Smooth muscle cell (in vitro differentiated cells): ENCODE data around the gene ABR. TPM values are rescaled to one million over a fixed set of nuclear protein-coding genes. Genes with fewer than 3 reads are reported as not detected.

ENCODE experiments used
- DNase-seq: peaks from one replicate; lab custom pipeline; 2025; ENCODE audit not compliant: unreplicated experiment; lab: John Stamatoyannopoulos, UW
- H2AFZ ChIP-seq: fragments of 200-600 bp; sonication (generic); 2 replicates; pipeline ENCODE4 v1.6.0; 2016; ENCODE audit warnings: antibody characterized with exemption, low read depth, mild to moderate bottlenecking
- H3F3A ChIP-seq: fragments of 200-600 bp; sonication (generic); 2 replicates; pipeline ENCODE4 v1.6.0; 2017; ENCODE audit warnings: antibody characterized with exemption, low read depth
- H3K27ac ChIP-seq: fragments of 200-600 bp; sonication (generic); 2 replicates; pipeline ENCODE4 v1.5.1; 2016; ENCODE audit warnings: low read depth, mild to moderate bottlenecking
- H3K27me3 ChIP-seq: fragments of 200-600 bp; sonication (generic); 2 replicates; pipeline ENCODE4 v1.6.1; 2016; ENCODE audit warnings: low read depth, mild to moderate bottlenecking
- H3K36me3 ChIP-seq: fragments of 200-600 bp; sonication (generic); 2 replicates; pipeline ENCODE4 v1.5.1; 2016; ENCODE audit warnings: low read depth
- H3K4me1 ChIP-seq: fragments of 200-600 bp; sonication (generic); 2 replicates; pipeline ENCODE4 v1.5.1; 2016; ENCODE audit warnings: low read depth
- H3K4me2 ChIP-seq: fragments of 200-600 bp; sonication (generic); 2 replicates; pipeline ENCODE4 v1.6.0; 2016; ENCODE audit warnings: mild to moderate bottlenecking
- H3K4me3 ChIP-seq: fragments of 200-600 bp; sonication (generic); 2 replicates; pipeline ENCODE4 v1.5.1; 2016; ENCODE audit warnings: mild to moderate bottlenecking
- H3K79me2 ChIP-seq: fragments of 200-600 bp; sonication (generic); 2 replicates; pipeline ENCODE4 v1.6.0; 2016; ENCODE audit warnings: low read depth, mild to moderate bottlenecking
- H3K9ac ChIP-seq: fragments of 200-600 bp; sonication (generic); 2 replicates; pipeline ENCODE4 v1.6.0; 2016; ENCODE audit warnings: low read depth
- H3K9me3 ChIP-seq: fragments of 200-600 bp; sonication (generic); replicated peaks from 2 replicates; pipeline ENCODE4 v1.5.1; 2016; ENCODE audit warnings: low read depth
- H4K20me1 ChIP-seq: fragments of 200-600 bp; sonication (generic); 2 replicates; pipeline ENCODE4 v1.6.0; 2016; ENCODE audit warnings: low read depth
- WGBS: methylation state at CpG from one replicate; pipeline ENCODE4 v1.1.7; 2016; ENCODE audit warnings: low lambda C conversion rate; 5-methylcytosine and 5-hydroxymethylcytosine counted together
- polyA plus RNA-seq: library from polyadenylated mRNA; unstranded; fragments of >200 nt; fragmentation: Nextera tagmentation; extraction: Ambion mirVana; gene quantifications from 2 replicates; pipeline ENCODE4 v1.2.1, GENCODE V29; 2016
- total RNA-seq: library from RNA; depleted of rRNA; stranded (reverse); fragments of >200 nt; gene quantifications from 2 replicates; pipeline ENCODE4 v1.2.3, GENCODE V29; 2014
- TF ChIP-seq, protein P1 (sequence below): fragments of 200-600 bp; sonication (generic); IDR thresholded peaks from 2 replicates; pipeline ENCODE4 v1.5.1; 2017; ENCODE audit warnings: borderline replicate concordance, mild to moderate bottlenecking, antibody characterized with exemption; ENCODE audit not compliant: insufficient read depth, poor library complexity, severe bottlenecking

The ABR gene
- total and polyA plus RNA-seq, 2 experiments from 2014 or later, result 16.1 to 29.1 TPM

DNA sequence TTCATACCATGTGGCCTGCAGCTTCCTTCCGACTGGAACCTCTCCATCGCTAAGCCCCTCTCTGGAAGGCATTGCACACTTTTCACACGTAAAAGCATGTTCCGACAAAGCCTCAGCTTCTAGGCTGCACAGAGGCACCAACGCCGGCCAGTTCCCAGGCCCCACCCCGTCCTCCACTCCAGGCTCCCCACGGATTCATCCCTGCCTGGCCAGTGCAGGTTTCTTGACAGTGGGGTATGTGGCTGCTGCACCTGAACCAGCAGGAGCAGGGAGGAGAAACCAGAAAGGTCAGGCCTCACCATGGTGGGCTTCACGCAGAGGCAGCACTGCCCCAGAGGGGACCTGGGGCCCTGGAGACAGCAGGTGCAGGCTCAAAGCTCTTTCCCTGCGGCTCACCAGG is 168.6 kb downstream of the ABR start:
- TF ChIP-seq, protein P1, sequence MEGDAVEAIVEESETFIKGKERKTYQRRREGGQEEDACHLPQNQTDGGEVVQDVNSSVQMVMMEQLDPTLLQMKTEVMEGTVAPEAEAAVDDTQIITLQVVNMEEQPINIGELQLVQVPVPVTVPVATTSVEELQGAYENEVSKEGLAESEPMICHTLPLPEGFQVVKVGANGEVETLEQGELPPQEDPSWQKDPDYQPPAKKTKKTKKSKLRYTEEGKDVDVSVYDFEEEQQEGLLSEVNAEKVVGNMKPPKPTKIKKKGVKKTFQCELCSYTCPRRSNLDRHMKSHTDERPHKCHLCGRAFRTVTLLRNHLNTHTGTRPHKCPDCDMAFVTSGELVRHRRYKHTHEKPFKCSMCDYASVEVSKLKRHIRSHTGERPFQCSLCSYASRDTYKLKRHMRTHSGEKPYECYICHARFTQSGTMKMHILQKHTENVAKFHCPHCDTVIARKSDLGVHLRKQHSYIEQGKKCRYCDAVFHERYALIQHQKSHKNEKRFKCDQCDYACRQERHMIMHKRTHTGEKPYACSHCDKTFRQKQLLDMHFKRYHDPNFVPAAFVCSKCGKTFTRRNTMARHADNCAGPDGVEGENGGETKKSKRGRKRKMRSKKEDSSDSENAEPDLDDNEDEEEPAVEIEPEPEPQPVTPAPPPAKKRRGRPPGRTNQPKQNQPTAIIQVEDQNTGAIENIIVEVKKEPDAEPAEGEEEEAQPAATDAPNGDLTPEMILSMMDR, result no peak
- no peak overlapping the region for H2AFZ ChIP-seq
- H3K36me3 ChIP-seq, result no peaks in the 10 kb centered on the region
- no peaks in the 10 kb centered on the region for H3K4me1 ChIP-seq
- H3K27ac ChIP-seq, result no peak overlapping the region
- H3K4me2 ChIP-seq, result no peak overlapping the region
- 85% methylated on average over 10 of the region's 10 CpGs for WGBS
- no peaks in the 10 kb centered on the region for H3K27me3 ChIP-seq
- no peaks in the 10 kb centered on the region for H3K9me3 ChIP-seq
- peaks cover 6% of the 10 kb centered on the region for H4K20me1 ChIP-seq
- H3K79me2 ChIP-seq, result no peaks in the 10 kb centered on the region
- no peak for DNase-seq
- H3F3A ChIP-seq, result no peaks in the 10 kb centered on the region
- H3K4me3 ChIP-seq, result no peak overlapping the region
- H3K9ac ChIP-seq, result no peak overlapping the region

DNA sequence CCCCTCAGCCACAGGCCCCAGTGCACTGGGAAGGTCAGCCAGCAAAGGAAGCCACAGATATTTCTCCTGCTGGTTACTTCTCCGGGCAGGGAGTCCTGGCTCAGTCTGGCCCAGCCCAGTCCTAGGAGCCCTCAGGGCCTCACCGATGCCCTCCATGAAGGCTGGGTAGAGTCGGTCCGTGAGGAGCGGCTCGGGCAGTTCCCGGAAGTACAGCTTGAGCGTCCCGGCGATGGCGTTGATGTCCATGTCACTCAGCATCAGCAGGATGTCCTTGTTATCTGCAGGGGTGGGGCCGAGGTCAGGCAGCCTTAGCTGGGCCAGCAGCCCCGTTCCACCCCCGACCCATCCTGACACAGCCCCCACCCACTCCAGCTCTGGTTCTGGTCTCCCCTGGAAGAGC is 169.2 kb downstream of the ABR start:
- no peak for DNase-seq
- H3K4me2 ChIP-seq, result no peak overlapping the region
- no peak overlapping the region for H3K27ac ChIP-seq
- WGBS, result 92% methylated on average over 14 of the region's 14 CpGs
- no peaks in the 10 kb centered on the region for H3K27me3 ChIP-seq
- no peak overlapping the region for H2AFZ ChIP-seq
- TF ChIP-seq, protein P1, result no peak
- H3K9ac ChIP-seq, result no peak overlapping the region
- no peaks in the 10 kb centered on the region for H3F3A ChIP-seq
- no peaks in the 10 kb centered on the region for H3K9me3 ChIP-seq
- H3K4me1 ChIP-seq, result no peaks in the 10 kb centered on the region
- H3K36me3 ChIP-seq, result no peaks in the 10 kb centered on the region
- peaks cover 1% of the 10 kb centered on the region for H4K20me1 ChIP-seq
- no peak overlapping the region for H3K4me3 ChIP-seq
- H3K79me2 ChIP-seq, result no peaks in the 10 kb centered on the region

DNA sequence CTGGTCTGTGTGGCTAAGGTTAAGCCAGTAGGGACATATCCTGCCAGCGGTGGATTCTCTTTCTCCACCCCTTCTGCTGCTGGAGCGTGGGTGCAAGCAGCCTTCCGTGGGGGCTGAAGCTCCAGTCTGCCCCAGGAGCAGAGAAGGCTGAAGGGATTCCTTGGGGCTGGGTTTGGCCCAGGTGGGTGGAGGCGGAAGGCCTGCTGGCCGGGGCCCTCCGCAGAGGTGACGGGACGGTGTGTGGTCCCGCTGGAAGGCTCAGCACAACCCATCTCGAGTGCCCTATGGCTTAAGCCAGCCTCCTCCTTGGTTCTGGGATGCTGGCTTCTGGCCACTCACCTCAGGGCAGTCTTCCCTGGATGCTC is 169.7 kb downstream of the ABR start:
- Histone ChIP-seq H3K27ac (no peak overlapping the region), H3K4me3 (no peak overlapping the region), H3K4me2 (no peak overlapping the region), H3K9ac (no peak overlapping the region), H3K4me1 (no peaks in the 10 kb centered on the region), H2AFZ (no peak overlapping the region), H4K20me1 (no peaks in the 10 kb centered on the region), H3K36me3 (no peaks in the 10 kb centered on the region), H3K79me2 (no peaks in the 10 kb centered on the region), H3K27me3 (no peaks in the 10 kb centered on the region), H3F3A (no peaks in the 10 kb centered on the region), H3K9me3 (no peaks in the 10 kb centered on the region)
- TF ChIP-seq, protein P1, result no peak
- DNase-seq, result no peak
- 93% methylated on average over 10 of the region's 10 CpGs for WGBS

DNA sequence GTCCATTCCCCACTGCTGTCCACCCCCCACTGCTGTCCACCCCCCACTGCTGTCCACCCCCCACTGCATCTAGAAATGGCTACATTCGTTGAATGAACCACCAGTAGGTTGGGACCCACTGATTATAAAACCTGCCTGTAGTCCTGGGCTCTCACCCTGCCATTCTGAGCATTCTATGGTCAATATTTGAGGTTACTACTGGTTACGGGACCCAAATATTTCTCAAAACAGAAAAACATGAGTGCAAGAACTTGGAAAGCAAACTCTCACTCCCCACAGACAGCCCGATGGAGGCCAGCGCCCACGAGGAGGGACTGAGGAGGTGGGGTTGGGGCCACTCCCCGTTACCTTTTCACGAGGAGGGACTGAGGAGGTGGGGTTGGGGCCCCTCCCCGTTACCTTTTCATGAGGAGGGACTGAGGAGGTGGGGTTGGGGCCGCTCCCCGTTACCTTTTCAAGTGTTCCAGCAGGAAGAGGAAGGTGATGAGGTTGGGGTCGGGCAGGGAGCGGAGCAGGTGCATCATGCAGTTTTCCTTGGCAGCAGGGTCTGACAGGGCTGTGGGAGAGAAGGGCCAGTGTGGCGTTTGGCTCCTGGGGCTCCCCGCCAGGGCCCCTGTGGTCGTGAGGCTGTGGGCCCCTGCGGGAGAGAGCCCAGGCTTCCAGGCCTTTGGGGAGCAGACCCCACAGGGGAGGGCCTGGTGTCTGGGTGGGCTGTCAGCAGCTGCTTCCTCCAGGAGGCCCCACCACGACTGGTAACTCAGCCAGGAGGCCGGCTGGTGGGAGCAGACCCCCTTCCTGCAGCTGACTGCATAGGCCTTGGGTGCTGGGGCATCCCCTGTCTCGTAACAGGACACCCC is 170.3 kb downstream of the ABR start:
- Histone ChIP-seq H3K4me3 (no peak overlapping the region), H3F3A (no peaks in the 10 kb centered on the region), H3K9me3 (no peaks in the 10 kb centered on the region), H3K79me2 (no peaks in the 10 kb centered on the region), H3K36me3 (no peaks in the 10 kb centered on the region), H4K20me1 (no peaks in the 10 kb centered on the region), H3K9ac (no peak overlapping the region), H3K4me2 (no peak overlapping the region), H3K27me3 (no peaks in the 10 kb centered on the region), H3K27ac (no peak overlapping the region), H3K4me1 (no peaks in the 10 kb centered on the region), H2AFZ (no peak overlapping the region)
- WGBS, result 91% methylated on average over 19 of the region's 19 CpGs
- TF ChIP-seq, protein P1, result no peak
- DNase-seq, result no peak
